Aorta (tissue), 5 donors: ENCODE results near the gene ACR. TPM values are rescaled to one million over a fixed set of nuclear protein-coding genes. Genes with fewer than 3 reads are reported as not detected.

Experiments used
- ATAC-seq: fragments of 200-7000 bp; cut with Tn5 transposase; one replicate; pipeline ENCODE4 v1.9.1; 2022; ENCODE audit warnings: moderate library complexity; ENCODE audit not compliant: low FRiP score
- DNase-seq, 2 donors: peaks; one replicate each; pipeline ENCODE4 v3.0.0-alpha.2; 2020
- H3K27ac ChIP-seq, 2 donors: one replicate each; pipeline ENCODE4 v1.5.1; 2013; ENCODE audit warnings: low read length in 2 of 2, mild to moderate bottlenecking in 2 of 2, moderate library complexity in 2 of 2, control low read depth in 1 of 2, inconsistent platforms in 1 of 2, low read depth in 1 of 2
- H3K27me3 ChIP-seq, 2 donors: one replicate each; pipeline ENCODE4 v1.6.1; 2013; ENCODE audit warnings: control low read depth in 1 of 2, low read length in 1 of 2, mild to moderate bottlenecking in 1 of 2, moderate library complexity in 1 of 2; ENCODE audit not compliant: insufficient read depth in 2 of 2, control insufficient read depth in 1 of 2
- H3K36me3 ChIP-seq, 2 donors: one replicate each; pipeline ENCODE4 v1.6.1; 2013; ENCODE audit warnings: control low read depth in 1 of 2, low read length in 1 of 2, mild to moderate bottlenecking in 1 of 2; ENCODE audit not compliant: insufficient read depth in 2 of 2, control insufficient read depth in 1 of 2
- H3K4me1 ChIP-seq, 2 donors: one replicate each; pipeline ENCODE4 v1.6.1; 2013; ENCODE audit warnings: low read length in 2 of 2, control low read depth in 1 of 2, mild to moderate bottlenecking in 1 of 2, moderate library complexity in 1 of 2; ENCODE audit not compliant: insufficient read depth in 2 of 2, control insufficient read depth in 1 of 2
- H3K4me3 ChIP-seq, 2 donors: one replicate each; pipeline ENCODE4 v1.5.1; 2013; ENCODE audit warnings: low read length in 2 of 2, control low read depth in 1 of 2, mild to moderate bottlenecking in 1 of 2
- H3K9me3 ChIP-seq: one replicate; pipeline ENCODE4 v1.6.1; 2013; ENCODE audit warnings: mild to moderate bottlenecking, low read length; ENCODE audit not compliant: control insufficient read depth
- WGBS, 2 donors: extraction: QIAGEN DNeasy Blood & Tissue Kit; methylation state at CpG; one replicate each; pipeline ENCODE4 v1.1.7; 2013; 5-methylcytosine and 5-hydroxymethylcytosine counted together
- intact Hi-C, 2 donors: fragments of 100-400 bp; cut with DNase I; formaldehyde crosslinking; loops; one replicate each; pipeline versions ENCODE4 v1.14.2 to v1.15.0; 2022
- polyA plus RNA-seq, 2 donors: library from polyadenylated mRNA; stranded (reverse); fragments of 200-250 nt; gene quantifications; one replicate each; pipeline ENCODE4 v1.2.3, GENCODE V29; 2013
- total RNA-seq, 2 donors: library from RNA; stranded (reverse); fragmentation: NEBNext Ultra II Directional; extraction: Animal tissue kit (Norgen Biotek cat#: 25700); gene quantifications; one replicate each; pipeline ENCODE4 v1.2.1, GENCODE V29; 2021
- donor health status: healthy with polysubstance abuse.
- donor health status: Bipolar disorder and iron deficiency.
- donor health status: DM: no; HTN: no; CAD: no.
- donor health status: DM: no; HTN: no; CAD: no.
- donor health status: DM: yes; HTN: yes; CAD: no.

The ACR gene
- total and polyA plus RNA-seq, 4 donors, result 1.6 to 1.8 TPM; not detected in 2

- Histone ChIP-seq H3K36me3 (no peaks in the 10 kb centered on the region), H3K4me3 (no peak overlapping the region), H3K27ac (no peak overlapping the region), H3K27me3 (no peaks in the 10 kb centered on the region), H3K9me3 (peaks cover 2% of the 10 kb centered on the region), H3K4me1 (no peaks in the 10 kb centered on the region)
- intact Hi-C loops, result no loop called here
- no peak for ATAC-seq
- WGBS, 2 donors, result 90% methylated on average over 5 of the region's 5 CpGs
- DNase-seq, result peak in 1 of 2 donors; percentile 43
Measured at GRCh38 chr22:50713571-50714056, 24.4 kb upstream of the ACR start.

- intact Hi-C loops, result no loop called here
- Histone ChIP-seq H3K4me1 (no peaks in the 10 kb centered on the region), H3K27me3 (no peaks in the 10 kb centered on the region), H3K36me3 (no peaks in the 10 kb centered on the region), H3K27ac (no peak overlapping the region), H3K4me3 (no peak overlapping the region), H3K9me3 (peaks cover 2% of the 10 kb centered on the region)
- ATAC-seq (no peak), DNase-seq (peak in 1 of 2 donors; percentile 53)
- 92 to 93% methylated on average over 7 of the region's 7 CpGs for WGBS, 2 donors
Measured at GRCh38 chr22:50714150-50714549, 23.9 kb upstream of the ACR start.

- Histone ChIP-seq H3K4me3 (no peak overlapping the region), H3K27ac (no peak overlapping the region), H3K4me1 (no peaks in the 10 kb centered on the region), H3K27me3 (no peaks in the 10 kb centered on the region), H3K9me3 (peaks cover 2% of the 10 kb centered on the region), H3K36me3 (no peaks in the 10 kb centered on the region)
- DNase-seq (no peak), ATAC-seq (no peak)
- 88 to 90% methylated on average over 22 of the region's 22 CpGs for WGBS, 2 donors
- intact Hi-C loops, result no loop called here
Measured at GRCh38 chr22:50714631-50715179, 23.3 kb upstream of the ACR start.

- 85 to 86% methylated on average over 9 of the region's 9 CpGs for WGBS, 2 donors
- DNase-seq, result no peak
- no peak for ATAC-seq
Measured at GRCh38 chr22:50715250-50715649, 22.8 kb upstream of the ACR start.

GRCh38 chr22:50715776-50716175 is 22.2 kb upstream of the ACR start:
- H3K9me3 ChIP-seq, result peaks cover 2% of the 10 kb centered on the region
- H3K4me3 ChIP-seq, result no peak overlapping the region
- ATAC-seq (no peak), DNase-seq (no peak)
- no peaks in the 10 kb centered on the region for H3K36me3 ChIP-seq
- intact Hi-C loops, result no loop called here
- WGBS, 2 donors, result 86 to 89% methylated on average over 5 to 7 of the region's 7 CpGs
- no peaks in the 10 kb centered on the region for H3K4me1 ChIP-seq
- no peaks in the 10 kb centered on the region for H3K27me3 ChIP-seq
- no peak overlapping the region for H3K27ac ChIP-seq

More at GRCh38 chr22:50715250-50715649, 22.8 kb upstream of the ACR start:
- H3K27me3 ChIP-seq, result no peaks in the 10 kb centered on the region
- no peak overlapping the region for H3K27ac ChIP-seq
- H3K4me3 ChIP-seq, result no peak overlapping the region
- H3K4me1 ChIP-seq, result no peaks in the 10 kb centered on the region
- intact Hi-C loops, result no loop called here
- no peaks in the 10 kb centered on the region for H3K36me3 ChIP-seq
- H3K9me3 ChIP-seq, result peaks cover 2% of the 10 kb centered on the region

GRCh38 chr22:50716290-50717024 is 21.5 kb upstream of the ACR start:
- 89 to 92% methylated on average over 13 of the region's 13 CpGs for WGBS, 2 donors
- no peak overlapping the region for H3K4me3 ChIP-seq
- ATAC-seq, result no peak
- H3K27me3 ChIP-seq, result no peaks in the 10 kb centered on the region
- DNase-seq, result no peak
- intact Hi-C loops, result no loop called here
- H3K27ac ChIP-seq, result no peak overlapping the region
- peaks cover 2% of the 10 kb centered on the region for H3K9me3 ChIP-seq
- no peaks in the 10 kb centered on the region for H3K4me1 ChIP-seq
- no peaks in the 10 kb centered on the region for H3K36me3 ChIP-seq

GRCh38 chr22:50717709-50718351 is 20.2 kb upstream of the ACR start:
- no peak overlapping the region for H3K4me3 ChIP-seq
- intact Hi-C loops, result no loop called here
- ATAC-seq (no peak), DNase-seq (no peak)
- H3K27ac ChIP-seq, result no peak overlapping the region
- no peaks in the 10 kb centered on the region for H3K27me3 ChIP-seq
- peaks cover 2% of the 10 kb centered on the region for H3K9me3 ChIP-seq
- H3K36me3 ChIP-seq, result no peaks in the 10 kb centered on the region
- H3K4me1 ChIP-seq, result no peaks in the 10 kb centered on the region
- 89 to 90% methylated on average over 10 of the region's 10 CpGs for WGBS, 2 donors

- Histone ChIP-seq H3K4me3 (no peak overlapping the region), H3K4me1 (no peaks in the 10 kb centered on the region), H3K27me3 (no peaks in the 10 kb centered on the region), H3K9me3 (peaks cover 2% of the 10 kb centered on the region), H3K27ac (no peak overlapping the region), H3K36me3 (no peaks in the 10 kb centered on the region)
- intact Hi-C loops, result no loop called here
- 94 to 96% methylated on average over 10 of the region's 10 CpGs for WGBS, 2 donors
- ATAC-seq, result no peak
- no peak for DNase-seq
Measured at GRCh38 chr22:50718352-50718709, 19.7 kb upstream of the ACR start.
